NCI-H2107 (cell line): Measurements from ENCODE around the gene IRX4.

Source experiments
- DNase-seq: peaks from one replicate; lab custom pipeline; 2025; lab: John Stamatoyannopoulos, UW

Gene IRX4

DNA sequence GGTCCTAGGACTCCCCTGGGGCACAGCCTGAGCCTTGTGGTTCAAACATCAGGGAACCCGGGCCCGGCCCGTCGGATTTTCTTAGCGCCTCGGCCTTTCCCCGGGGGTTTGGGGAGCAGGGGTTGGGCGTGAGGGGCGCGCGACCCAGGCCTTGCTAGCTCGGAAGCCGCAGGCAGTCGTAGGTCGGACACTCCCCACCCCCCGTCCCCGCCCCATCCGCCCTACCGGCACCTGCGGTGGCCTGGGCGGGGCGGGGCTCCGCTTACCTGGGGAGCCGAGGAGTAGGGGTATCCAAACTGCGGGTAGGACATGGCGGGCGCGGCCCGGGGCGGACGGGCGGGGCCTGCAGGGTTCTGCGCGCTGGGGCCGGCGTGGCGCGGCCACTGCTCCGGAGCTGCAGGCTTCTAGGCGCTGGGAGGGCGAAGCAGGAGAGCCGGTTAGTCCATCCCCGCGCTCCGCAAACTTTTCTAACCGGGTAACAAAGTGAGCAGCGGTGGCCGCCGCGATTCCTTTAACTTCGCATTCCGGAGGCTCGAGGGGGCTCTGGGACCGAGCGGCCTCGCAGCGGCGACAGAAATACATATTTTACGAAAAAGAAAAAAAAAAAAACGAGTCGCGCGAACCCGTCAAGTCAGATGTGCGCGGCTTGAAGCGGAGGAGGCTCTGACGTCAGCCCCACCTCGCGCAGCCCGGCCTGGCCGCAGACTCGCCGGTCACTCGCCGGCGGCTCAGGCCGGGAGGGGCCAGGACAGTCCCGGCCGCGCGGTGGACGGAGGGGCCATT is at the start of gene IRX4:
IRX4 (minus strand) TSS at position 589 of the 783 bp plus-strand sequence; CDS start at position 311, 278 bp downstream.
- no peak for DNase-seq

DNA sequence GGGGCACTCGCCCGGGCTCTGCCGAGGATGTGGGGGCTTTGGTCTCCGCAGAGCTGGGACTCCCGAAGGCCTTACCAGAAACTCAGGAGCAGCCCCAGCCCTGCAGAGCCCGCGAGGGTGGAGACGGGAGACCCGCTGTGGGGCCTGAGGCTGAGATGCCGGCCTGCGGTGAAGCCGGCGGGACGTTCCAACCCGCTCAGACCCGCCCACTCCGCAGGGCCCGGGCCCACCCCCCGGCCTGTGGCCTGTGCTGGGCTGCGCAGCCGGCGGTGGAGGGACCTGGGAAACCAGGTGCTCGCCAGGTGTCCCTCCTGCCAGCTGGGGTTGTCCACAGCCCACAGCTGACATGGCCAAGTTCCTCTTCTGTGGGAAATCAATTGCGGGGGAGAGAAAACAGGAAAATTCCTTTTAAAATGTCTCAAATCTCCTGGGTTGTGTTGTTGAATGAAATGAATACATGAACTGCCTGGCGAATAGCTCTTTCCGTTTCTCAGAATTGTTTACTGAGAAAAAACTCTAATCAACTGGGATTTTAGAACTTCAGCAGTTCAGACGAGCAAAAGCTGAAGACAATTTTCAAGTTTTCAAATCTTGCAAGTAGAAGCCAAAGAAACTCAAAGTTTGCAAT is 49.0 kb upstream of the IRX4 start:
- no peak for DNase-seq

DNA sequence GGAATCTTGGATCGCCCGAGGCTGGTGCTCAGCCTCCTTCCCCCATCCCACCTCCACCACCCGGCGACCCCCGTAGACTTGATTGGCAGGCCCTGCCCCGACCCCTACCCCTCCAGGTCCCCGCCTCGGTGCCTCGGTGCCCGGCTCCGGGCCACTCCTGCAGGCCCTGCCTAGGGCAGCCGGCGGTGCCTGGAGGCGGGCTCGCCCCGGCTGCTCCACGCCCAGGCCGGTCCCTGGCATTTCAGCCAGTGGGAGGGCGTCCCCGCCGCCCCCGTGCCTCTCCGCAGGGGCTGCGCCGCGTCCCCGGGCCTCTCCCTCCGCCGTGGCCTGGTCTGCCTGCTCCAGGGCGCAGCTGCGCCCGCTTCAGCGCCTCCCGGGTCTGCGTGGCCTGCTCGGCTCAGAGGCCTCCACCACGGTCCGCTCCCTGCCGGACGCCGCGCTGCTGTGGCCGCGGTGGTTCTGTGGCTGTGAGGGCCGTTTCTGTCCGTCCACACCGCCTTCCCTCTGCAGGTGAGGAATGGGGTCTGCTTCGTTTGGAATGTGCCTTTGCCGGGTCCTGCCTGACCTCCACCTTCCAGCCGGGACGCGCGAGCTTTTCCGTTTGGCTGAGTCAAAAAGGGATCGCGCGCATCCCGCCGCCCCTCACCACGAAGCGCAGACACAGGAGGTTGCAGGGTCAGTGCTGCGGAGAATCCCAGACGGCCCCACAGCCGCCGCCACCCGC is 48.3 kb upstream of the IRX4 start:
- no peak for DNase-seq

DNA sequence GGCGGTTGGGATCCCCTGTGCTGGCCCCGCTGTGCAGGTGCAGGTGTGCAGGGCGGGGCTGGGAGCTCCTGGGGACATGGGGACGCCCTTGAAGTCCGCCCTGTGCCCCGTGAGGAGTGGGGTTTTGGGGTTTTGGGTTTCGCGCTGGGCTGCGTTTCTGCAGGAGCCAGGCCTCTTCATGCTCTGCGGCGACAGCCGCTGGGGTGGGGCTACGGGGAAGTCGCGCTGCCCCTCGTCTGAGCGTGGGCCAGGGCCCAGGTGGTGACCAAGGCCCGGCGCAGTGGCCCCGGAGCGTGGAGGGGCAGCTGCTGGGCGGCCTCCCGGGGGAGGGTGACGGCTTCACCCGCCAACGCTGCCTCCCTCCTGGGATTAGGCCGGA is 47.8 kb upstream of the IRX4 start:
- DNase-seq = peak; percentile 41

DNA sequence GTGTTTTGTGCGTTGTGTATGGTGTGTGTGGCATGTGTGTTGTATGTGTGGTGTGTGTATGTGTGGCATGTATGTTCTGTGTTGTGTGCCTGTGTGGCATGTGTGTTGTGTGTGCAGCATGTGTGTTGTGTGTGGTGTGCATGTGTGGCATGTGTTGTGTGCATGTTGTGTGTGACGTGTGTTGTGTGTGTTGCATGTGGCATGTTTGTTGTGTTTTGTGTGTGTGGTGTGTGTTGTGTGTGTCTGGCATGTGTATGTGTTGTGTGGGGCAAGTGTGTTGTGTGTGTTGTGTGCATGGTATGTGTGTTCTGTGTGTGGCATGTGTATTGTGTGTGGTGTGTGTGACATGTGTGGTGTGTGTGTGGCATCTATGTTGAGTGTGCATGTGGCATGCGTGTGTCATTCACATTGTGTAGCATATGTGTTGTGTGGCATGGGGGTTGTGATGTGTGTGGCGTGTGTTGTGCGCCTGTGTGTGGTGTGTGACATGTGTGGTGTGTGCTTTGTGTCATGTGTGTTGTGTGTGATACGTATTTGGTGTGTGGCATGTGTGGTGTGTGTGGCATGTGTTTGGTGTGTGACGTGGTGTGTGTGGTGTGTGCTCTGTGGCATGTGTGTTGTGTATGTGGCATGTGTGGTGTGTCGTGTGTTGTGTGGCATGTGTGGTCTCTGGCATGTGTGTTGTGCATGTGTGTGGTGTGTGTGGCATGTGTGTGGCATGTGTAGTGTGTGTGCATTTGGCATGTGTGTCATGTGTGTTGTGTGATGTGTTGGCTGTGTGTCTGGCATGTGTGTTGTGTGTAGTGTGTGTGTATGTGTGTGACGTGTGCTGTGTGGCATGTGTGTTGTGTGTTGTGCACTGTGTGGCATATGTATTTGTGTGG is 46.6 kb upstream of the IRX4 start:
- no peak for DNase-seq

DNA sequence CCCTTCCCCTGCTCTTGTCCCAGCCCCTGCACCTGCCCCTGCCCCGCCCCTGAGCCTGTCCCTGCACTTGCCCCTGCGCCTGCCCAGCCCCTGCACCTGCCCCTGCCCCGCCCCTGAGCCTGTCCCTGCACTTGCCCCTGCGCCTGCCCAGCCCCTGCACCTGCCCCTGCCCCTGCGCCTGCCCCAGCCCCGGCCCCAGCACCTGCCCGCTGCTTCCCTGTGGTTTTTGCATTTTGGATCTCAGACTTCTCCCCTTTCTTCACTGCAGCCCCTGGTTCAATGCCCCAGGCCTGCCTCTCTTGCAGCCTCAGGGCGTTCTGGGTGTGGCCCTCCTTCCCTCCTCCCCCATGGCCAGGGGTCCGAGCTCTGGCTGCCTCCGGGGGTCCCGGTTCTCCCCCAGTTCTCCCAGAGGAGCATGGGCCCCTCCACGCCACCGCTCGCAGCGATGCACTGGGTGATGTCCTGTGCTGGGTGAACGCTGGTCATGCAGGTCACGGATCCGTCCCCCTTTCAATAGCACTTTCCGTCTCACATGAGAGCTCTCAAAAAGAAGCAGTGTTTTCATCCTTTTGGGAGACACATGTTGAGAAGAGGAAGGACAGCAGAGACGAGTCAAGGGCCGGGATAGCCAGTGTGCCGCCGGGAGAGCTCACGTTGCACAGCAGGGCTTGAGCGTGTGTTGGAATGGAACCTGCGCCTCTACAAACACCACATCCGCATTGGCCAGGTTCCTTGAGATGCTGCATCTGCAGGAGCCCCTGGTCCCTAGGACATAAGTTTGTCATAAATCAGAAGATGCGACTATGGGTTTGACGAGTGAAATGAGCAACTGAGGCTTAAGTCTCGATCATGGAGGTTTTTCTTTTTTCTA is 44.0 kb upstream of the IRX4 start:
- DNase-seq = peak; percentile 10

DNA sequence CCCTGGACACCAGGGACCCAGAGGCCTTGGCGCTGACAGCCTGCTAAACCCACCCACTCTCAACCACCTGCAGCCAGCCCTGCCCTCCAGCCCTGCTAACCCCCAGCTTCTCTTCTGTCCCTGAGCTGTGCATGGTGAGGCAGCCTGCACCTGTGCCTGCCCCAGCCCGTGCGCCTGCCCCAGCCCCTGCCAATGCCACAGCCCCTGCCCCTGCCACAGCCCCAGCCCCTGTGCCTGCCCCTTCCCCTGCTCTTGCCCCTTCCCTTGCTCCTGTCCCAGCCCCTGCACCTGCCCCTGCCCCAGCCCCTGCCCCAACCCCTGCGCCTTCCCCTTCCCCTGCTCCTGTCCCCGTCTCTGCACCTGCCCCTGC is 43.3 kb upstream of the IRX4 start:
- no peak for DNase-seq

DNA sequence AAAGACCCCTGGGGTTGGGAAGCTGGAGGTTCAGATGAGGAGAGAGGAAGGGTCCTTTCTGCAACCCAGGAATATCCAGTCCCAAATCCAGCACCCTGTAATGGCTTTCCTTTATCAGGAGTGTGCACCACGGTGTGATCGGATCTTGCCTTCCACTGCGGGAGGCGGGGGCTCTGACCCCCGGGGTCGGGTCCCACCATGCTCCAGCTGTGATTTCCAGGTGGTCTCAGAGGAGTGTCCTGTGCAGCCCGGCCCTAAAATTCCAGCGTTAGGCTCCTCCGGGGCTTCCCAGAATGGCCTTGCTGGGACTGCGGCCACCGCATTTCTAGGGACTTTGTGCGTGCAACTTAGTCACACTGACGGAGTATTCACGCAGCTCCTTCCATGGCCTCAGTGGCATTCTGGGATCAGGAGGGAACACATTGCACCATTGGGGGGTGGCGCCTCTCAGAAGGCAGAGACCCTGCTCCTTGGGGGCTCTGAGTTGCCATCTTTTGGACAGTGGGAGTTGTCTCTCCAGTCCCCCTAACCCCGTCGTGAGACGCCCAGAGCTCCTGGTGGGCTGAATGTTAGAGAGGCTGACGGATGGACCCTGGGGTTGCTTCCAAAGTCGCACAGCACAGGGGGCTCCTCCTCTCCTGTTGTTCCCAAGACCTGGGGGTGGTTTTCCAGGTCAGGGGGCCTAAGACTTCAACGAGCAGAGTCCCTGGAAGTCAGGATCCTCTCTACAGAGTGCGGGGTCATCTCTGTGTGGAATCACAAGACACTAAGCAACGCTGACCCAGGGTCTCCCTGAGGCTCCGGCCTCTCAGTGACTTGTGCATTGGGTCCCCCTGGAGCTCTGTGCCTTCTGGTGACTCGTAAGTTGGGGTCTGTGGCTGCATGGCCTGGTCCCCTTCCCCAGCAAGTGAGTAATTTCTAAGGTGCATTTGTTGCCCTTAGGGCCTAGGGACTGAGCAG is 42.7 kb upstream of the IRX4 start:
- no peak for DNase-seq

DNA sequence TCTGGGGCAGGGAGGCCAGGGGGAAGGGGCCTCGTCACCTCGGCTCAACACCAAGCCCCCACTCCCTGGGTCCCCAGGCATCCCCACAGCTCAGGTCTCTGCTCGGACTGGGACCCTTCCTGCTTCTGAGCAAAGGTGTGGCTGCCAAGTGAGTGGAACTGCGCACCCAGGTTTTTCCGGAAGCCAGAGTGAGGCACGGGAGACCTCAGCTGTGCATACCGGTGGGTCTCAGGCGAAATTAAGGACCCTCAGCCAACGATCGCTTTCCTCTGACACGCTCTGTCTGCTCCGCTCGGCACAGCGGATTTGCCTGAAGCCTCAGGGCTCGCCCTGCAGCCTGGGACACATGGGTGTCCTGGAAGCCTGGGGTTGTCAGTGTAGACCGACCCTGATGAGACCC is 41.0 kb upstream of the IRX4 start:
- DNase-seq = no peak

DNA sequence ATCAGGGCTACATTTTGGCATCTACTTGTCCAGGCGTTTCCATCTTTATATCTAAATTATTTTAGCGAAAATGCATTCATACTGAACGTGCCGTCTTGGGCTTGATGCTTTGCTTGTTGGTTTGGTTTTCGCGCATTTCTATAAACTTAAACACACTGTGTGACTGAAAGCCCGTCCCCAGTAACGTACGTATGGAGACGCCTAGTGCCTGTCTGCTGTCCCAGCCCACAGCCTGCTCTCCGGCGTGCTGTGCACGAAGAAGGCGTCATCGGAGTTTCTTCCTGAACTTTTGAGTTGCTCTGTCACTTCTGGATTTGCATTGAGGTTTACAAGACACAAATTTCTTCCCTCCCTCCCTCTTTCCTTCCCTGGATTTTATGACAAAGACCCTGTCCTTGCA is 40.6 kb upstream of the IRX4 start:
- DNase-seq = no peak

DNA sequence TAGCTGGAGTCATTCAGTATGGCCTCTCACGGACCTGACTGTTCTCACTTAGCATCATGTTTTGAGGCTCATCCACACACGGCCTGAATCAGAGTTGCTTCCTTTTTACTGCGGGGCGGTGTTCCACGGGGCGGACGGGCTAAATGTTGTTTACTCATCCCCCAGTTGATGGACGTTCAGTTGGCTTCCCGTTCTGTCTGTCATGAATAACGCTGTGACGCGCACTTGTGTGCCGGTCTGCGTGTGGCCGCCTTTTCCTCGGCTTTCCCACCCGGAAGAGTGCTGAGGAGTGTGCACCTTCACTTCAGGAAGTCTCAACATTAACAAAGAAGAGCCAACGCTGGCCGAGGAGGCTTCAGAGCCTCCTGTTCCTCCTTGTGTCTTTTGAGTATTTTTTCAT is 39.0 kb upstream of the IRX4 start:
- no peak for DNase-seq

DNA sequence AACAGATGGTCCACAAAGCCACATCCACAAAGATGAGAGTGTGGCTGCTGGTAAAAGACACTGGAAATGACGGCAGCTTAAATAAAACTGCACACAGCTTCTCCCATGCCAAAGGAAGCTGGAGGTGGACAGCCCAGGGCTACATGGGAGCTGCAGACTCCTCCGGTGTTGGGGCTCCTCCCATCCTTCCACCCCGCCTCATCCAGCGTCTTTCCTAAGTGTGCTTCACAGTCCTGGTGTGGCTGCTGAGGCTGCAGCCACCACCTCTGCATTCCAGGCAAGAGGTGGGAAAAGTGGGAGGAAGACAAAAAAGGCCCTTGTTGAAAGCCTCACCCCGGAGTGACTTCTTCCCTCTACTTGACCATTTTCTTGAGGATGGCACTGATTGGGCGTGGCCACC is 37.0 kb upstream of the IRX4 start:
- no peak for DNase-seq

DNA sequence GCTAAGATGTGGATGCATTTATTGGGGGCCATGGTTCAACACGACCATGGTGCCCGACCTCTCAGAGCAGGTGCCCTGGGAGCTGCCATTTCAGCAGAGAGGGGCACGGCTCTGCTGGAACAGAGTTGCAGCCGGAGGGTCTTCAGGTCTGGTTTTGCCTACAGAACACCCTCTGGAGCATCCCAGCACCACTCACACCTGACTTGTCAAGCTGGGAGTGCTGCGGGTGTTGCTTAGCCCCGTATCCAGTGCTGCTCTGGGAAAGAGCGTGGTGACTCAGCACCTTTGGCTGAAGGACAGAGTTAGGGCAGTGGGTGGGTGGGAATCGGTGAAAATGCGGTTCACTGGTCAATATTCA is 36.5 kb upstream of the IRX4 start:
- DNase-seq = no peak

DNA sequence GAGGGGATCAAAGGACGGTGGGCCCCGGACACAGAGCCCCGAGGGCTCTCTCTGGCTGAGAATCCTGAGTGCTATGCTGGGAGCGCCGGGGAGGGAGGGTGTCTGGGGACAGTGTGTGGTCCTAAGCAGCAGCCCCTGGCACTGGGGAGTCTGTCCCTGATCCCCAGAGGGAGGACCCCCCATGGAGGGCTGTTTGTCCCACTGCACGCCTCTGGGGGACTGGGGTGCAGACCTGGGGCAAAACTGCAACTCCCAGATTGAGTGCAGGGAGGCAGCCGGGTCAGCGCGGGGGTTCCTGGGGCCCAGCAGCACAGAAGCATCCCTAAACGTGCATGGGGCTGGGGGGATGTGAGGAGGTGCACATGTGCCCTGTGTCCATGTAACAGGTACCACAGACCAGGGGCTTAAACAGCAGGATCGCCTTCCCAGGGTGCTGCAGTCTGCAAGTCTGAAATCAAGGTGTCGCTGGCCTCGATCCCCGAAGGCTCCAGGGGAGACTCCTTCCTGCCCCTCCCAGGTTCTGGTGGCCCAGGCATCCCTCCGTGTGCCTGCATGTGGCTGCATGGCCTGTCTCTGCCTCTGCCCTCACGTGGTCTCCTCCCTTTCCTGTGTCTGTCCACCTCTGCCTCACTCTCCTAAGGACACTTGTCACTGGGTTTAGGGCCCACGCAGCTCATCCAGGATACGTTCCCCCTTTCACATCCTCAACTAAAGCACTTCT is 35.9 kb upstream of the IRX4 start:
- no peak for DNase-seq

DNA sequence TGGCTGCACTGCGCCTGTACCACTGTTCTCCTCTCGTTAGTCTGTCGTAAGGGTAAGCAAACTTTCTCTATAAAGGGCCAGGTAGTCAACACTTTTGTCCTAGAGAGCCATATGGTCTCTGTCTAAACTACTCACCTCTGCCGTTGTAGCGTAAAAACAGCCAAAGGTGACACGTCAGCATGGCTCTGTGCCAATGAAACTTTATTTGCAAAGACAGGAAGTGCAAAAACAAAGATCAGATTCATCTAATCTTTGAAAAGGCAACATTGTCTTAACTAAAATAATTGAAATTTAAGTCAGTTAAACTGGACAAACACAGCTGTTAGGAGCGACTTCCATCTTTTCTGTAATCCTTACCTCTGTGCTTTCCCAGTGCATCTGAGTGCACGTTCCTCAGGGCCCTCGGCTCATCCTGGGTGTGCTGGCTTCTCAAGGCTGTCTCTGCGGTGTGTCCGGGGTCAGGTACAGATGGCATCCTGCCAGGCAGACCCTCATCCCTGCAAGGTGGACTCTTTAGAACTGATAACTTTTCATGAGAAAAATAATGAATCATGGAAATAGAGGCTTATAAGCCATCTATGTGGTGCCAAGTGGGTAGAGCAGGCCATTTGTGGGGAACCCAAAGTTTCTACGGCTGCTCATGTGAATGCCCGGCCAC is 35.2 kb upstream of the IRX4 start:
- DNase-seq = peak; percentile 18

DNA sequence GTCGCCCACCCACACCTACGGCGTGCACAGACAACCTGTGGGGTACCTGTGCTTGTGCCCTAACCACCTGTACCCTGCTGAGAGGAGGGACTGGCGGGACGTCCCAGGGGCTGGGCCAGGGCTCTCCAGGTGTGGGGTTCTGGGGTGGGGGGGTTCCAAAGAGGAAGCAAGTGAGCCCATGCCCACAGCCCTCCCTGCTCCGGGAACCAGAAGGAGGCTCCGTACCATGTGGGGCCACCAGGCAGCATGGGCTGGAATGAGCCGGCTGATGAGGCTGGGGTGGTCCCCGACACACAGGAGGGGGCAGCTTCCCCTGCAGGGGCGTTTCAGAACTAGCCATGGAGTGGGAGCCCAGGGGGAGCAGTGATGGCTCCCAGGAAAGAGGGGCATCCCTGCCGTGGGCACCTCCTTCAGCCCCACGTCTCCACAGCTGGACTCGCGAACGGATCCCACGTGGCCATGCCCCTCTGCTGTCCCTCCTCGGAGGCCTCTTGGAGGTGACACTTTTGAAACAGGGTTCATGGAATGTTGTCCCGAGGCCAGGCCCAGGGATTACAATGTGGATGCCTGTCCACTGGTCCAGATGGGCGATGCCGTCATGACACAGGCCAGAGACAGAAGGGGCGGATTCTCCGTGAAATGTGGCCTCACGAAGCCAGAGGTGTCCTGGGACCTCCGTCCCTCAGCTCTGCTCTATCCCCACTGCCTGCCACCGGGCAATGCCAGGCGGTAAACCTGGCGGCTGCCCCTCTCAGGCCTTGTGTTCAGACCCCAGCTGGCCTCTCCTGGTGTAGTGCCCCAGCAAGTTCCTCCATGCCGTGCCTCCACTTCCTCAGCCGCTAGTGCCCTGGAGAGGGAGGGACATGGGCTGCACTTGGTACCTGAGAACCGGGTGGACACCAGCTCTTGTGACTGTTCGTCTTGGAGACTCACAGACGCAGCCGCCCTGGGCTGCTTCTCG is 33.6 kb upstream of the IRX4 start:
- DNase-seq = no peak

DNA sequence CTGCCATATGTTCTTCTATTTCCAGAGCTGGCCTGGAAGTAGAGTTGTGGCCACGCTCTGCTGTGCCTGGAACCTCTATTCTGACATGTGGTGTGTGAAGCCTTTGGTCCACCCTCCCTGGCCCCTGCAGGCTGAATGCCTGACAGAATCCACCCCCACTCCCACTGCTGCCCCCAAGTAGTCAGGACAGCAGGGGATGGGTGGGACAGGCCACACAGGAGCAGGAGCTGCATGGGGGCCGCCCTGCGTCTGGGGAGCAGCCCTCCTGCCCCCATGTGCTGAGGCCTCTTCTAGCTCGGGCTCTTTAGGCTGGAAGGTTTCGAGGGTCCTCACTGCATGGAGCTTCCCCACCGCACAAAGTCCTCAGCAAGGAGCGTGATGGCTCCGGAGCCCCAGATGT is 32.6 kb upstream of the IRX4 start:
- no peak for DNase-seq

DNA sequence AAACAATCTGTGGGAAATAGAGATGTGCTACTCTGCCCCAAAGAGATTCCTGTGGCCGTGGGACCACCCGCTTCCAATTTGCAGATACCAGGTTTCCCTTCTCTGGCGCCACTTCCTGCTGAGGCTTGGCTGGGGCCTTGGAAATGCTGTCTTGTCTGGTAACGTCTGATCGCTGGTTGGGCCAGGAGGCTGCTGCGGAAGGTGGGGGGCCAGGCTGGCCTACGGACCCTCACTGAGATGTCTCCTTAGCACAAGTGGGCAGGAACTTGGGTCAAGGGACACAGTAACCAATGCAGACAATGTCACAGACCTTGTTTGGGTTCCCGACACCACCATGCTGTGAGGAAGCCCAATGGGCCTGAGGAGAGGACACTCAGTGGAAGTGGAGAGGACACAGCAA is 31.7 kb upstream of the IRX4 start:
- DNase-seq = no peak
